LNCAP (cell line): Measurements from ENCODE around the gene CLSTN2.

Experiments used
- TF ChIP-seq, protein P1 (sequence below): fragments of 450-650 bp; IDR thresholded peaks from 2 replicates; pipeline ENCODE4 v1.5.1; 2017; ENCODE audit warnings: mild to moderate bottlenecking

The CLSTN2 gene

GRCh38 chr3:140334132-140334929 is 399.3 kb downstream of the CLSTN2 start:
- TF ChIP-seq, protein P1, sequence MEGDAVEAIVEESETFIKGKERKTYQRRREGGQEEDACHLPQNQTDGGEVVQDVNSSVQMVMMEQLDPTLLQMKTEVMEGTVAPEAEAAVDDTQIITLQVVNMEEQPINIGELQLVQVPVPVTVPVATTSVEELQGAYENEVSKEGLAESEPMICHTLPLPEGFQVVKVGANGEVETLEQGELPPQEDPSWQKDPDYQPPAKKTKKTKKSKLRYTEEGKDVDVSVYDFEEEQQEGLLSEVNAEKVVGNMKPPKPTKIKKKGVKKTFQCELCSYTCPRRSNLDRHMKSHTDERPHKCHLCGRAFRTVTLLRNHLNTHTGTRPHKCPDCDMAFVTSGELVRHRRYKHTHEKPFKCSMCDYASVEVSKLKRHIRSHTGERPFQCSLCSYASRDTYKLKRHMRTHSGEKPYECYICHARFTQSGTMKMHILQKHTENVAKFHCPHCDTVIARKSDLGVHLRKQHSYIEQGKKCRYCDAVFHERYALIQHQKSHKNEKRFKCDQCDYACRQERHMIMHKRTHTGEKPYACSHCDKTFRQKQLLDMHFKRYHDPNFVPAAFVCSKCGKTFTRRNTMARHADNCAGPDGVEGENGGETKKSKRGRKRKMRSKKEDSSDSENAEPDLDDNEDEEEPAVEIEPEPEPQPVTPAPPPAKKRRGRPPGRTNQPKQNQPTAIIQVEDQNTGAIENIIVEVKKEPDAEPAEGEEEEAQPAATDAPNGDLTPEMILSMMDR, result no peak

DNA sequence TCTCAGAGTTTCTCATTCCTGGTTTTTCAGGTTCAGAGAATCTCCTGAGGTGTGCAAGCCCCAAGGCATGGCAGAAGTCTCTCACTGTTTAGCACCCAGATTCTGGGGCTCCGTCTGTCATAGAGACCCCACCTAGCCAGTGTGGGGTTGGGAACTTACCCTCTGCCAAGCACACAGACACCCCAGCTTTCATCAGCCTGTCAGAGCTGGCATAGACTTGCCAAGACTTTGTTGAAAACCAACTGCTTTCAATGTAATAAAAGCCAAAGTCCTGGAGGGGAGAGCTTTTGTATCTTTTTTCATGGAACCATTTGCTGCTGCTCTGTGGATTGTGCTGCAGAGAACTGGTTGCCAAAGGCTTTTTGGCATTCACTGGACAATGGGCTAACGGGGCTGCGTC is 401.5 kb downstream of the CLSTN2 start:
- TF ChIP-seq, protein P1, result no peak

- TF ChIP-seq, protein P1, result no peak
Observed at GRCh38 chr3:140338916-140339315, 403.9 kb downstream of the CLSTN2 start.

GRCh38 chr3:140341203-140341602 is 406.2 kb downstream of the CLSTN2 start:
- TF ChIP-seq, protein P1, result no peak

DNA sequence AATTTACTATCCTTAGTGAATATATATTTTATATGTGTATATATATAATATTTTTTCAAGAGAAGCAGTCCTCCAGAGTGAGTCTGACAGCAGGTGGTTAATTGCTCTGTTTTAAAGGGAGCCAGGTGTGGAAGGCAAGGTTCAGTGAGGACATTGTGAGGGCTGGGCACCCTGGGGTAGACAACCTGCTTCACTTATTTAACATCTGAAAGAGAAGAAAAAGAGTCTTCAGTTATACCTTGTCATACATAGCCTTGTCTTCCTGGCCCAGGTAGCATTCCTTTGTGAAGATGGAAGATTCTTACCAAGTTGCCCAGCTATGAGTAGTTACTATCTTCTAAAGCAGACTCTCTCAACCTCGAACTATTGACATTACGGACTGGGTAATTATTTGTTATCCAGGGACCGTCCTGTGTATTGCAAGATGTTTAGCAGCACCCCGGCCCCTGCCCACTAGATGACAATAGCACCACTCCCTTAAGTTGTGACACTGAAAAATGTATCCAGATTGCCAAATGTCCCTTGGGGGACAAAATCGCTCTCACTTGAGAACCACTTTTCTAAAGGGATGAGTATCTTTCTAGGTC is 406.9 kb downstream of the CLSTN2 start:
- TF ChIP-seq, protein P1, result no peak

DNA sequence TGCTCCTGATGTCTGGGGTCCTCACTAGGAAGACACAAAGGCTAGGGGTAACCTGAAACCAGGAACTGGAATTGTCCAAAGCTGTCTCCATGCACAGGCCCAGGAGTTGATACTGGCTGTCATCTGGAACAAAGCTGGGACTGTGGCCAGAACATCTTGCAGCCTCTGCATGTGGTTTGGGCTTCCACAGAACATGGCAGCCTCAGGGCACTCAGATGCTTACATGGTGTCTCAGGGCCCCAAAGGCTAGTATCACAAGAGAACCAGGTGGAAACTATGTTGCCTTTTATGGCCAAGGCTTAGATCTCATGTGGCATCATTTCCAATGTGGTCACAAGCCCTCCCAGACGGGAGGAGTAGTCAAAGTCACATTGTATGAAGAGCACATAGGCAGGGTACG is 407.7 kb downstream of the CLSTN2 start:
- TF ChIP-seq, protein P1, result no peak

GRCh38 chr3:140343211-140344081 is 408.5 kb downstream of the CLSTN2 start:
- TF ChIP-seq, protein P1, result no peak
